Lung (tissue), 12 donors: ENCODE measurements around the gene THSD7B. TPM values are rescaled to one million over a fixed set of nuclear protein-coding genes. Genes with fewer than 3 reads are reported as not detected.
"Not testable (repeated sequence)": the region's sequence is repeated elsewhere in the genome, so short reads cannot be mapped to it uniquely, and the experiment has no call there.

ENCODE experiments used
- ATAC-seq: fragments of 200-7000 bp; cut with Tn5 transposase; one replicate; pipeline ENCODE4 v1.9.1; 2020; ENCODE audit warnings: moderate number of reproducible peaks; ENCODE audit not compliant: insufficient read depth, low FRiP score
- DNase-seq, 3 donors: peaks; one replicate each; pipeline ENCODE4 v3.0.0-alpha.2; 2013 to 2017
- H3K27ac ChIP-seq, 2 donors: one replicate each; pipeline ENCODE4 v1.5.1; 2013; ENCODE audit warnings: mild to moderate bottlenecking in 2 of 2, moderate library complexity in 2 of 2, control low read depth in 1 of 2, inconsistent platforms in 1 of 2, low read depth in 1 of 2, low read length in 1 of 2
- H3K27me3 ChIP-seq, 3 donors: one replicate each; pipeline ENCODE4 v1.5.1; 2013; ENCODE audit warnings: low read length in 2 of 3; ENCODE audit not compliant: control insufficient read depth in 3 of 3, insufficient read depth in 3 of 3
- H3K36me3 ChIP-seq, 4 donors: one replicate each; pipeline ENCODE4 v1.5.1; 2013; ENCODE audit warnings: low read length in 4 of 4, mild to moderate bottlenecking in 1 of 4, moderate library complexity in 1 of 4; ENCODE audit not compliant: control insufficient read depth in 4 of 4, insufficient read depth in 4 of 4
- H3K4me1 ChIP-seq, 5 donors: one replicate each; pipeline ENCODE4 v1.5.1; 2013; ENCODE audit warnings: low read length in 5 of 5, mild to moderate bottlenecking in 2 of 5, moderate library complexity in 1 of 5; ENCODE audit not compliant: control insufficient read depth in 5 of 5, insufficient read depth in 5 of 5
- H3K4me3 ChIP-seq: one replicate; pipeline ENCODE4 v1.5.1; 2013; ENCODE audit warnings: mild to moderate bottlenecking, control low read depth, moderate library complexity
- H3K9ac ChIP-seq, 2 donors: one replicate each; pipeline ENCODE4 v1.5.1; 2013; ENCODE audit warnings: low read length in 2 of 2, control low read depth in 1 of 2; ENCODE audit not compliant: insufficient read depth in 1 of 2
- H3K9me3 ChIP-seq, 4 donors: one replicate each; pipeline ENCODE4 v1.5.1; 2013; ENCODE audit warnings: low read length in 3 of 4, mild to moderate bottlenecking in 1 of 4, moderate library complexity in 1 of 4; ENCODE audit not compliant: control insufficient read depth in 4 of 4, insufficient read depth in 3 of 4
- CTCF ChIP-seq: IDR thresholded peaks from 2 replicates; pipeline ENCODE4 v1.5.1; 2012; ENCODE audit warnings: mild to moderate bottlenecking; ENCODE audit errors: control extremely low read depth, extremely low read depth
- WGBS, 2 donors: extraction: QIAGEN DNeasy Blood & Tissue Kit; methylation state at CpG; one replicate each; pipeline ENCODE4 v1.1.7; 2013; 5-methylcytosine and 5-hydroxymethylcytosine counted together
- polyA plus RNA-seq, 2 donors: library from polyadenylated mRNA; stranded (reverse); fragments of 200-250 nt; gene quantifications; one replicate each; pipeline ENCODE4 v1.2.1, GENCODE V29; 2013
- total RNA-seq, 2 donors: library from RNA; depleted of rRNA in 1 of 2; stranded (reverse); fragments of >200 nt in 1 of 2; gene quantifications; one replicate each; pipeline ENCODE4 v1.2.1, GENCODE V29; 2014 to 2021
- donor health status: control.
- donor health status: control.
- donor health status: Bipolar disorder and iron deficiency.
- donor health status: healthy.
- donor health status: DM: yes; HTN: yes; CAD: no.

Gene THSD7B
- total and polyA plus RNA-seq, 4 donors, result 0.03 to 8.2 (median 0.14) TPM

- Histone ChIP-seq H3K9me3 (no peaks in the 10 kb centered on the region), H3K4me3 (no peak overlapping the region), H3K9ac (no peak overlapping the region), H3K36me3 (no peaks in the 10 kb centered on the region), H3K27ac (no peak overlapping the region), H3K4me1 (no peaks in the 10 kb centered on the region), H3K27me3 (no peaks in the 10 kb centered on the region)
- no peak for DNase-seq
- 88 to 90% methylated on average over 1 of the region's 1 CpG for WGBS, 2 donors
- no peak for TF ChIP-seq CTCF
- no peak for ATAC-seq
These were observed 774.0 kb downstream of the THSD7B start for GRCh38 chr2:137539336-137539735.

- H3K9me3 ChIP-seq, result no peaks in the 10 kb centered on the region
- 82% methylated on average over 6 of the region's 6 CpGs for WGBS, 2 donors
These were observed 782.5 kb downstream of the THSD7B start for GRCh38 chr2:137547842-137548241.

GRCh38 chr2:137566387-137566786 is 801.0 kb downstream of the THSD7B start:
- no peaks in the 10 kb centered on the region for H3K4me1 ChIP-seq
- TF ChIP-seq CTCF, result no peak
- ATAC-seq (peak; percentile 66), DNase-seq (no peak)
- H3K9me3 ChIP-seq, result no peaks in the 10 kb centered on the region
- 61 to 96% methylated on average over 1 of the region's 1 CpG for WGBS, 2 donors
- no peaks in the 10 kb centered on the region for H3K36me3 ChIP-seq
- H3K4me3 ChIP-seq, result no peak overlapping the region
- no peaks in the 10 kb centered on the region for H3K27me3 ChIP-seq
- H3K9ac ChIP-seq, result no peak overlapping the region
- H3K27ac ChIP-seq, result no peak overlapping the region

More at GRCh38 chr2:137547842-137548241, 782.5 kb downstream of the THSD7B start:
- H3K9ac ChIP-seq, result no peak overlapping the region
- no peaks in the 10 kb centered on the region for H3K36me3 ChIP-seq
- DNase-seq (no peak), ATAC-seq (no peak)
- H3K27ac ChIP-seq, result no peak overlapping the region
- no peaks in the 10 kb centered on the region for H3K27me3 ChIP-seq
- H3K4me1 ChIP-seq, result no peaks in the 10 kb centered on the region
- no peak for TF ChIP-seq CTCF
- no peak overlapping the region for H3K4me3 ChIP-seq

- Histone ChIP-seq H3K4me3 (no peak overlapping the region), H3K9ac (no peak overlapping the region), H3K9me3 (no peaks in the 10 kb centered on the region), H3K36me3 (no peaks in the 10 kb centered on the region), H3K27ac (no peak overlapping the region), H3K4me1 (no peaks in the 10 kb centered on the region), H3K27me3 (no peaks in the 10 kb centered on the region)
- DNase-seq (no peak), ATAC-seq (no peak)
- TF ChIP-seq CTCF, result no peak
- 80 to 86% methylated on average over 3 of the region's 3 CpGs for WGBS, 2 donors
These were observed 805.1 kb downstream of the THSD7B start for GRCh38 chr2:137570484-137570883.

- not testable (repeated sequence) for H3K9me3 ChIP-seq, ATAC-seq, H3K4me1 ChIP-seq, H3K27ac ChIP-seq, DNase-seq, H3K9ac ChIP-seq, H3K4me3 ChIP-seq, H3K27me3 ChIP-seq, H3K36me3 ChIP-seq
- WGBS, 2 donors, result 90% methylated on average over 5 of the region's 5 CpGs
These were observed 822.5 kb downstream of the THSD7B start for GRCh38 chr2:137587834-137588233.

- not testable (repeated sequence) for H3K9ac ChIP-seq, H3K4me3 ChIP-seq, DNase-seq, H3K27ac ChIP-seq, H3K4me1 ChIP-seq, H3K27me3 ChIP-seq, ATAC-seq, H3K36me3 ChIP-seq, H3K9me3 ChIP-seq
- 86 to 97% methylated on average over 1 of the region's 1 CpG for WGBS, 2 donors
These were observed 823.2 kb downstream of the THSD7B start for GRCh38 chr2:137588578-137588977.
